Skeletal muscle tissue (tissue), 4 donors: ENCODE results near the gene CCNB2. TPM values are rescaled to one million over a fixed set of nuclear protein-coding genes. Genes with fewer than 3 reads are reported as not detected.
"Not testable (repeated sequence)": the region's sequence is repeated elsewhere in the genome, so short reads cannot be mapped to it uniquely, and the experiment has no call there.

ENCODE experiments used
- H3K27ac ChIP-seq: one replicate; pipeline ENCODE4 v1.7.0; 2013; ENCODE audit warnings: mild to moderate bottlenecking, low read depth, low read length, inconsistent platforms
- H3K27me3 ChIP-seq, 3 donors: one replicate each; pipeline ENCODE4 v1.7.0; 2013; ENCODE audit warnings: low read length in 3 of 3; ENCODE audit not compliant: control insufficient read depth in 3 of 3, insufficient read depth in 3 of 3
- H3K36me3 ChIP-seq, 3 donors: one replicate each; pipeline ENCODE4 v1.7.0; 2013; ENCODE audit warnings: low read length in 3 of 3; ENCODE audit not compliant: control insufficient read depth in 3 of 3, insufficient read depth in 3 of 3
- H3K4me1 ChIP-seq, 3 donors: one replicate each; pipeline ENCODE4 v1.7.0; 2013; ENCODE audit warnings: low read length in 3 of 3, mild to moderate bottlenecking in 3 of 3; ENCODE audit not compliant: control insufficient read depth in 3 of 3, insufficient read depth in 3 of 3
- H3K4me3 ChIP-seq, 3 donors: one replicate each; pipeline ENCODE4 v1.7.0; 2013; ENCODE audit warnings: low read length in 3 of 3
- H3K9ac ChIP-seq, 3 donors: one replicate each; pipeline ENCODE4 v1.7.0; 2013; ENCODE audit warnings: low read length in 3 of 3, mild to moderate bottlenecking in 3 of 3, moderate library complexity in 2 of 3, low read depth in 1 of 3
- H3K9me3 ChIP-seq, 3 donors: one replicate each; pipeline ENCODE4 v1.7.0; 2013; ENCODE audit warnings: low read length in 3 of 3; ENCODE audit not compliant: control insufficient read depth in 3 of 3
- total RNA-seq: library from RNA; depleted of rRNA; stranded (reverse); fragments of >200 nt; gene quantifications from one replicate; pipeline ENCODE4 v1.2.3, GENCODE V29; 2014
- donor health status: Osteomylitis.

CCNB2 gene
- total RNA-seq, 1 donor from 2014 or later, result 7.8 TPM

GRCh38 chr15:59131456-59131855, 26.5 kb downstream of the CCNB2 start:
- H3K36me3 ChIP-seq, result peaks cover 13 to 16% (median 15%) of the 10 kb centered on the region in 3 donors

GRCh38 chr15:59131969-59132562, 27.1 kb downstream of the CCNB2 start:
- Histone ChIP-seq H3K9me3 (no peaks in the 10 kb centered on the region), H3K36me3 (peaks cover 18 to 22% (median 20%) of the 10 kb centered on the region in 3 donors)

More at GRCh38 chr15:59131456-59131855, 26.5 kb downstream of the CCNB2 start:
- H3K4me3 ChIP-seq, result no peak overlapping the region
- no peaks in the 10 kb centered on the region for H3K4me1 ChIP-seq
- H3K27me3 ChIP-seq, result no peaks in the 10 kb centered on the region
- no peak overlapping the region for H3K27ac ChIP-seq
- no peaks in the 10 kb centered on the region for H3K9me3 ChIP-seq
- no peak overlapping the region for H3K9ac ChIP-seq

DNA sequence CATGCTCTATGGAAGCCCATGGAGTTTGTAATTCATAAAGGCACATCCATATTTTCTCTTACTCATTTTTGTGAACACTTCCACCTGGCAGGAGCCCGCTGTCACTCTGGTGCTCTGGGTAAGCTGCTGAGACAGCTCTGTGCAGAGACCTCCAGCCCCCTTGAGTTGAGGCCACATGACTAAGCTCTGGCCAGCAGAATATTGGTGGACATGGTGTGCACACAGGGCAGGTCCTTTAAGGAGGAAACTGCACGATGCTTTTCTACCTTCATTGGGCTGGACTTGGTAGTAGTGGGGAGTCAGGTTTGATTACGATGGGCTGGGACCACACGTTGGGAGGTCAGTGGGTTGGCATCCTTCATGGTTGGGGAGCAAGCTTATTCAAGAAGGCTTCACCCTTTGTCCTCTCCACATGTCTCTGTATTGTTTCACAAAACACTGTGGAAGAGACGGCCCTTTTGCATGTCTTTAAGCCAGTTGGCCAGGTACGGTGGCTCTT, 29.0 kb downstream of the CCNB2 start:
- Histone ChIP-seq H3K9ac (no peak overlapping the region), H3K27ac (no peak overlapping the region), H3K9me3 (no peaks in the 10 kb centered on the region), H3K4me3 (no peak overlapping the region), H3K27me3 (no peaks in the 10 kb centered on the region), H3K4me1 (no peaks in the 10 kb centered on the region), H3K36me3 (peaks cover 21 to 32% (median 21%) of the 10 kb centered on the region in 3 donors)

More at GRCh38 chr15:59131969-59132562, 27.1 kb downstream of the CCNB2 start:
- H3K4me1 ChIP-seq, result no peaks in the 10 kb centered on the region
- H3K9ac ChIP-seq, result no peak overlapping the region
- H3K4me3 ChIP-seq, result no peak overlapping the region
- H3K27me3 ChIP-seq, result no peaks in the 10 kb centered on the region
- H3K27ac ChIP-seq, result no peak overlapping the region

- Histone ChIP-seq H3K27me3 (no peaks in the 10 kb centered on the region), H3K4me1 (no peaks in the 10 kb centered on the region), H3K36me3 (peaks cover 21 to 39% (median 24%) of the 10 kb centered on the region in 3 donors), H3K9ac (no peak overlapping the region), H3K9me3 (no peaks in the 10 kb centered on the region), H3K4me3 (no peak overlapping the region), H3K27ac (no peak overlapping the region)
These were observed 32.6 kb downstream of the CCNB2 start for GRCh38 chr15:59137566-59137965.

- no peak overlapping the region for H3K27ac ChIP-seq
- no peaks in the 10 kb centered on the region for H3K4me1 ChIP-seq
- H3K9me3 ChIP-seq, result no peaks in the 10 kb centered on the region
- H3K36me3 ChIP-seq, result peaks cover 22 to 43% (median 27%) of the 10 kb centered on the region in 3 donors
- H3K4me3 ChIP-seq, result no peak overlapping the region
- no peaks in the 10 kb centered on the region for H3K27me3 ChIP-seq
- H3K9ac ChIP-seq, result no peak overlapping the region
These were observed 33.3 kb downstream of the CCNB2 start for GRCh38 chr15:59138243-59138642.

GRCh38 chr15:59140422-59141226, 35.7 kb downstream of the CCNB2 start:
- Histone ChIP-seq H3K4me3 (no peak overlapping the region), H3K9ac (no peak overlapping the region), H3K9me3 (no peaks in the 10 kb centered on the region), H3K27ac (no peak overlapping the region), H3K36me3 (peaks cover 19 to 41% (median 21%) of the 10 kb centered on the region in 3 donors), H3K27me3 (no peaks in the 10 kb centered on the region), H3K4me1 (no peaks in the 10 kb centered on the region)

GRCh38 chr15:59143281-59143680, 38.3 kb downstream of the CCNB2 start:
- peaks cover 6 to 22% (median 15%) of the 10 kb centered on the region in 3 donors for H3K36me3 ChIP-seq
- no peak overlapping the region for H3K27ac ChIP-seq

GRCh38 chr15:59144594-59144993, 39.6 kb downstream of the CCNB2 start:
- not testable (repeated sequence) for H3K9ac ChIP-seq, H3K27ac ChIP-seq, H3K27me3 ChIP-seq, H3K9me3 ChIP-seq, H3K4me1 ChIP-seq, H3K4me3 ChIP-seq
- peaks cover 12 to 22% (median 15%) of the 10 kb centered on the region in 3 donors for H3K36me3 ChIP-seq

More at GRCh38 chr15:59143281-59143680, 38.3 kb downstream of the CCNB2 start:
- no peak overlapping the region for H3K9ac ChIP-seq
- no peaks in the 10 kb centered on the region for H3K4me1 ChIP-seq
- no peaks in the 10 kb centered on the region for H3K27me3 ChIP-seq
- H3K9me3 ChIP-seq, result no peaks in the 10 kb centered on the region
- no peak overlapping the region for H3K4me3 ChIP-seq

GRCh38 chr15:59147666-59148065, 42.7 kb downstream of the CCNB2 start:
- Histone ChIP-seq H3K36me3 (peaks cover 24 to 35% (median 27%) of the 10 kb centered on the region in 3 donors), H3K4me3 (no peak overlapping the region), H3K27me3 (no peaks in the 10 kb centered on the region), H3K27ac (no peak overlapping the region), H3K9ac (no peak overlapping the region), H3K9me3 (no peaks in the 10 kb centered on the region), H3K4me1 (no peaks in the 10 kb centered on the region)
